Esophagus muscularis mucosa (tissue), 4 donors: ENCODE data around the gene TSHZ3.

ENCODE experiments used
- EP300 ChIP-seq: sonication (generic); formaldehyde crosslinking; IDR thresholded peaks from one replicate; pipeline ENCODE4 v1.6.1; 2017; ENCODE audit warnings: antibody characterized with exemption
- POLR2A ChIP-seq: fragments of 450-650 bp; IDR thresholded peaks from one replicate; pipeline ENCODE4 v1.6.1; 2017; ENCODE audit warnings: antibody characterized with exemption, moderate library complexity, mild to moderate bottlenecking, low read depth
- POLR2AphosphoS5 ChIP-seq, 2 donors: sonication (generic); formaldehyde crosslinking; IDR thresholded peaks; one replicate each; pipeline ENCODE4 v1.6.1; 2017; ENCODE audit warnings: antibody characterized with exemption in 2 of 2
- TF ChIP-seq, protein P1 (sequence below), 3 experiments: fragments of 200-600 bp in 2 of 3; fragments of 450-650 bp in 1 of 3; sonication (generic) in 2 of 3; IDR thresholded peaks; one replicate each; pipeline ENCODE4 v1.5.1; 2017 to 2019; ENCODE audit warnings: antibody characterized with exemption in 3 of 3, mild to moderate bottlenecking in 2 of 3, moderate library complexity in 1 of 3

GRCh38 chr19:31385744-31386143, 36.5 kb upstream of the TSHZ3 start:
- TF ChIP-seq, protein P1, sequence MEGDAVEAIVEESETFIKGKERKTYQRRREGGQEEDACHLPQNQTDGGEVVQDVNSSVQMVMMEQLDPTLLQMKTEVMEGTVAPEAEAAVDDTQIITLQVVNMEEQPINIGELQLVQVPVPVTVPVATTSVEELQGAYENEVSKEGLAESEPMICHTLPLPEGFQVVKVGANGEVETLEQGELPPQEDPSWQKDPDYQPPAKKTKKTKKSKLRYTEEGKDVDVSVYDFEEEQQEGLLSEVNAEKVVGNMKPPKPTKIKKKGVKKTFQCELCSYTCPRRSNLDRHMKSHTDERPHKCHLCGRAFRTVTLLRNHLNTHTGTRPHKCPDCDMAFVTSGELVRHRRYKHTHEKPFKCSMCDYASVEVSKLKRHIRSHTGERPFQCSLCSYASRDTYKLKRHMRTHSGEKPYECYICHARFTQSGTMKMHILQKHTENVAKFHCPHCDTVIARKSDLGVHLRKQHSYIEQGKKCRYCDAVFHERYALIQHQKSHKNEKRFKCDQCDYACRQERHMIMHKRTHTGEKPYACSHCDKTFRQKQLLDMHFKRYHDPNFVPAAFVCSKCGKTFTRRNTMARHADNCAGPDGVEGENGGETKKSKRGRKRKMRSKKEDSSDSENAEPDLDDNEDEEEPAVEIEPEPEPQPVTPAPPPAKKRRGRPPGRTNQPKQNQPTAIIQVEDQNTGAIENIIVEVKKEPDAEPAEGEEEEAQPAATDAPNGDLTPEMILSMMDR (IDR thresholded peaks at IDR 0.05): no peak
- no peak for TF ChIP-seq POLR2AphosphoS5 (IDR thresholded peaks at IDR 0.05)
- no peak for TF ChIP-seq EP300
- no peak for TF ChIP-seq POLR2A
